ENCODE results near the gene GRIPAP1. TPM values are rescaled to one million over a fixed set of nuclear protein-coding genes. Genes with fewer than 3 reads are reported as not detected.

The GRIPAP1 gene, protein sequence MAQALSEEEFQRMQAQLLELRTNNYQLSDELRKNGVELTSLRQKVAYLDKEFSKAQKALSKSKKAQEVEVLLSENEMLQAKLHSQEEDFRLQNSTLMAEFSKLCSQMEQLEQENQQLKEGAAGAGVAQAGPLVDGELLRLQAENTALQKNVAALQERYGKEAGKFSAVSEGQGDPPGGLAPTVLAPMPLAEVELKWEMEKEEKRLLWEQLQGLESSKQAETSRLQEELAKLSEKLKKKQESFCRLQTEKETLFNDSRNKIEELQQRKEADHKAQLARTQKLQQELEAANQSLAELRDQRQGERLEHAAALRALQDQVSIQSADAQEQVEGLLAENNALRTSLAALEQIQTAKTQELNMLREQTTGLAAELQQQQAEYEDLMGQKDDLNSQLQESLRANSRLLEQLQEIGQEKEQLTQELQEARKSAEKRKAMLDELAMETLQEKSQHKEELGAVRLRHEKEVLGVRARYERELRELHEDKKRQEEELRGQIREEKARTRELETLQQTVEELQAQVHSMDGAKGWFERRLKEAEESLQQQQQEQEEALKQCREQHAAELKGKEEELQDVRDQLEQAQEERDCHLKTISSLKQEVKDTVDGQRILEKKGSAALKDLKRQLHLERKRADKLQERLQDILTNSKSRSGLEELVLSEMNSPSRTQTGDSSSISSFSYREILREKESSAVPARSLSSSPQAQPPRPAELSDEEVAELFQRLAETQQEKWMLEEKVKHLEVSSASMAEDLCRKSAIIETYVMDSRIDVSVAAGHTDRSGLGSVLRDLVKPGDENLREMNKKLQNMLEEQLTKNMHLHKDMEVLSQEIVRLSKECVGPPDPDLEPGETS
- polyA plus RNA-seq (ENCODE audit: insufficient read length): 72.9 TPM
- long read RNA-seq, donor 1, partial matches to known transcripts: 0 of 4 reads
- long read RNA-seq, donor 1, other reads (novel, unspliced or antisense): 0 of 4 reads
- long read RNA-seq, donor 2, partial matches to known transcripts: 14 of 14 reads
- long read RNA-seq, donor 2, other reads (novel, unspliced or antisense): 0 of 14 reads
- long read RNA-seq, donor 3, partial matches to known transcripts: 12 of 12 reads
- long read RNA-seq, donor 3, other reads (novel, unspliced or antisense): 0 of 12 reads
- long read RNA-seq, donor 4: 0 reads
- long read RNA-seq, donor 5, partial matches to known transcripts: 7 of 10 reads
- long read RNA-seq, donor 5, other reads (novel, unspliced or antisense): 0 of 10 reads
- long read RNA-seq, donor 6, partial matches to known transcripts: 11 of 12 reads
- long read RNA-seq, donor 6, other reads (novel, unspliced or antisense): 0 of 12 reads
- long read RNA-seq, donor 7, partial matches to known transcripts: 9 of 10 reads
- long read RNA-seq, donor 7, other reads (novel, unspliced or antisense): 0 of 10 reads
- long read RNA-seq, donor 8: 0 reads

- DNase-seq: peak; percentile 86
Observed at GRCh38 chrX:49002091-49002935, at the start of gene GRIPAP1. GRIPAP1 (minus strand) TSS chrX:49002264; CDS start chrX:49002229, 35 bp downstream.

GRCh38 chrX:49043987-49044281 is 41.9 kb upstream of the GRIPAP1 start:
- DNase-seq: no peak

- DNase-seq: peak; percentile 97
Observed at GRCh38 chrX:49043220-49043986, 41.3 kb upstream of the GRIPAP1 start, which contains the start of gene TFE3. TFE3 (minus strand) TSS chrX:49043357; CDS start chrX:49043226, 131 bp downstream.

- no peak for DNase-seq
Observed at GRCh38 chrX:49042581-49043219, 40.6 kb upstream of the GRIPAP1 start.

- DNase-seq: no peak
Observed at GRCh38 chrX:49041744-49042580, 39.9 kb upstream of the GRIPAP1 start.

DNA sequence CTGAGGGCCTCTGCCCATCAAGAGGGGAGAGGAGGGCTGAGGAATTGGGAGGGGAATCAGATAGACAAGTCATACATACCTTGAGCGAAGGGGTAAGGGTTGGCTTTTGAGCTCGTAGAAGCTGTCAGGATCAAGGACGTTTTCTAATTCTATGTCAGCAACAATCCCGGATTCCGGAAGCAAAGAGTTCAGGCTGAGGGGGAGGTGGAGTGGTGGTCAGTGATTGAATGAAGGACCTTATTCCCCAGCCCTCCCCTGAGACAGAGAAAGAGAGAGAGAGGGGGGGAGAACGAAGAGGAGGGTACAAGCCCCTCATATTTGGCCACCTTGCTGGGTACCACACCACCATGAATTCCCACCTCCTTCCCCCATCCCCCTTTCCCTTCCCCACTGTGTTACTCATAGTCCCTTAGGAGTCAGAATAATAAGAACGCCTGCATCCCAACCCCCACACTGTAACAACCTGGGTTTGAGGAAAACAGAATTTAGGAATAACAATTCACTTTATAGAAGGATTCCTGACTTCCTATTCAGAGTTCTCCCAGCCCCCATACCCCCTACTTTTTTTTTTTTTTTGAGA is 38.4 kb upstream of the GRIPAP1 start:
- DNase-seq: no peak

GRCh38 chrX:49039598-49040375 is 37.7 kb upstream of the GRIPAP1 start:
- peak; percentile 61 for DNase-seq

- DNase-seq: no peak
Observed at GRCh38 chrX:49037883-49038475, 35.9 kb upstream of the GRIPAP1 start.

- DNase-seq: no peak
Observed at GRCh38 chrX:49030283-49030682, 28.2 kb upstream of the GRIPAP1 start.

DNA sequence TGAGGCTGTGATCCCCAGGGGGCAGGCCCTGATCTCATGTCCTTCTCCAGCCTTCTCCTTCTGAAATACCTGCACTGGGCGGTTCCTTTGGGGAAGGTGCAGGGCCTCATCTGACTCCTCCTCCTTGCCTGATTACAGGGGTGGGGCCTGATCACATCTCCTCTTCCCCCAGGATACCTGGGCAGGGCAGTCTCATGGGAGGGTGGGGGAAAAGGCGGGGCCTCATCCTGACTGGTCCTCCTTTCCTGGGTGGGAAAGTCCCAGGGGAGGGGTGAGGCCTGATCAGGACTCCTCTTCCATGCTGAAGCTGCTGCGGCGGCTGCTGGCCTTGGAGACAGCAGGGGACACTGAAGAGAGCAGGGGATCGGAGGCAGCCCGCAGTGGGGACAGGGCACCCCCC is 27.8 kb upstream of the GRIPAP1 start:
- no peak for DNase-seq

- no peak for DNase-seq
Observed at GRCh38 chrX:49019599-49020249, 17.7 kb upstream of the GRIPAP1 start.

DNA sequence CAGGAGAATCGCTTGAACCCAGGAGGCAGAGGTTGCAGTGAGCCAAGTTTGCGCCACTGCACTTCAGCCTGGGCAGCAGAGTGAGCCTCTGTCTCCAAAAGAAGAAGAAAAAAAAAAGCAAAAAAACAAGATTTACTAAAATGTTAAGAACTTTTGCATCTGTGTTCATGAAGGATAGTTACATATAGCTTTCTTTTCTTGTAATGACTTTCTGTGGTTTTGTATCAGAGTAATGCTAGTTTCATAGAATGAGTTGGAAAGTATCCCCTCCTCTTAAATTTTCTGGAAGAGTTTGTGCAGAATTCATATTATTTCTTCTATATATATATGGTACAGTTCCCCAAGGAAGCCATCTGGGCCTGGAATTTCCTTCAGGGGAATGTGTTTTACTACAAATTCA is 17.0 kb upstream of the GRIPAP1 start:
- DNase-seq: no peak

DNA sequence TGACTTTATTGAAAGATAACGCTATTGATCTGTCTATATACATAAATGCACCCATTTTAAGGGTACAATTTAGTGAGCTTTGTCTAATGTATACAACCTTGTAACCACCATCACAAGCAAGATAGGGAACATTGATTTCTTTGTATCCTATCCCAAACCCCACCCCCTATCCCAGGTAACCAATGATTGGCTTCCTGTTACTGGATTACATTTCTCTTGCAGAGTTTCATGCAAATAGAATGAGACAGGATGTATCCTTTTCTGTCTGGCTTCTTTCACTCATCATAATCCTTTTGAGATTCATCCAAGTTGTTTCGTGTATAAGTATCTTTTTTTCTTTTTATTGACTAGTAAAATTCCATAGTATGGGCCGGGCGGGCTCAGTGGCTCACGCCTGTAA is 1.6 kb upstream of the GRIPAP1 start:
- no peak for DNase-seq

GRCh38 chrX:49001521-49002090 is 458 bp downstream of the GRIPAP1 start:
- DNase-seq: peak; percentile 19

- DNase-seq: no peak
Observed at GRCh38 chrX:49000636-49001035, 1.4 kb downstream of the GRIPAP1 start.

DNA sequence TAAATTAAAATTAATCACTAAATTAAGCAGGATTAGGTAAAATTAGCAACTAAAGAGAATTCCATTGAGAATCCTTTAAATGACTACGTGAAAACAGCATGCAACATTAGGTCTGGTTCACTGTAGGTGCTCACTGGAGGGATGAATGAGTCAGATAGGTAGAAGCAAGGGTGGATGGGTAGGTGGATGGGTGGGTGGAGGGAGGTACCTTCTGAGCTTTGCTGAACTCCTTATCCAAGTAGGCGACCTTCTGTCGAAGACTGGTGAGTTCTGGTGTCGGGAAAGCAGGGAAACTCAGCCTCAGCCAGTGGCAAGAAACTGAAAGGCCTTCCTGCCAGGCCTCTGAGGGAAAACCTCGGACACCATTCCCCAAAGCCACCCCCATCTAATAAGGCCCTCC is 3.0 kb downstream of the GRIPAP1 start:
- no peak for DNase-seq

Data from left kidney (tissue), 8 donors.